Stimulated activated naive CD8-positive, alpha-beta T cell treated with anti-CD3 and anti-CD28 coated beads, Interleukin-15, Interleukin-2, amounts not matched to agents 100 ng/mL and 50 ng/mL, for 24 hours (primary cell): ENCODE data around the gene STIMATE.

Experiments used
- H3K27ac Mint-ChIP-seq: one replicate; pipeline ENCODE4 v1.8.0; 2021; ENCODE audit warnings: mild to moderate bottlenecking, mixed read lengths
- H3K27me3 Mint-ChIP-seq: one replicate; pipeline ENCODE4 v1.8.0; 2021; ENCODE audit warnings: mixed read lengths
- H3K36me3 Mint-ChIP-seq: one replicate; pipeline ENCODE4 v1.8.0; 2021; ENCODE audit warnings: low read depth, mixed read lengths
- H3K4me1 Mint-ChIP-seq: one replicate; pipeline ENCODE4 v1.8.0; 2021; ENCODE audit warnings: low read depth, mixed read lengths
- H3K4me3 Mint-ChIP-seq: one replicate; pipeline ENCODE4 v1.8.0; 2021; ENCODE audit warnings: mild to moderate bottlenecking, mixed read lengths
- H3K9me3 Mint-ChIP-seq: one replicate; pipeline ENCODE4 v1.8.0; 2021; ENCODE audit warnings: mixed read lengths

Gene STIMATE

DNA sequence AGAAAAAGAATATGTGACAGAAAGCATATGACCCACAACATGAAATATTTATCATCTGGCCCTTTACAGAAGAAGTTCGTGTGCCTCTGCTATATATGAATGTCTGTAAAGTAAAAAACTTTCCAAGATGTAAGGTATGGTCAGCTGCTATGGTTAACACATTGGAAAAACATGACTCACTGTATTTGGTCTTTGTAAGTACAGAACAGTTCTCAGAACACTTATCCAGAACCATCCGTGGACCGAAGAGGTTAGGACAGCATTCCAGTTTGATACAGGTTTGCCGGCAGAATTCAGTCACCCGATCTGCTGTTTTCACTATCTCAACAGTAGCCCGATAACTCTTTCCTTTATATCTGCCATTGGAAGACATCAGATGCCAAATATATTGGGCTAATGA is 13.5 kb upstream of the STIMATE start:
- no peaks in the 10 kb centered on the region for H3K27me3 Mint-ChIP-seq
- H3K36me3 Mint-ChIP-seq: peaks cover 33% of the 10 kb centered on the region
- H3K4me1 Mint-ChIP-seq: peaks cover 6% of the 10 kb centered on the region
- peak overlapping the region; percentile 5 for H3K27ac Mint-ChIP-seq
- no peaks in the 10 kb centered on the region for H3K9me3 Mint-ChIP-seq
- H3K4me3 Mint-ChIP-seq: no peak overlapping the region

DNA sequence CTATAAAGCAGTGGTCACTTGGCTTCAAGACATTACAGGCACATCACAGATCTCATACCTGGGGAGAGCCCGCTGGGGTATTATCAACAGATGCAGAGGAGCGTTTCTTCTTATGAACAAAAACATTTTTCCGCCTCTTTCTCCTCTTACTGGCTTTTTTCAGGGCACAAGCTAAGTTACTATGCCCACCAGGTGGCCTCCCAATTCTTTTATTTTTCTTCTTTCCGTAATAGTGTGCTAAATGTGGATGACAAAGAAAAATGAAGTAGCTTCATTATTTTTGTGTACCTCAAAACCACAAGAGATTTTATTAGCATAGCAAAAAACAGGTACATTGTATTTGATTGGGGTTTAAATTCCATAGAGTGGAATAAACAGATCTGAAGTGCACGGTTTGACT is 10.1 kb upstream of the STIMATE start:
- Mint-ChIP-seq H3K4me1 (no peaks in the 10 kb centered on the region), H3K27ac (no peak overlapping the region), H3K27me3 (no peaks in the 10 kb centered on the region), H3K9me3 (no peaks in the 10 kb centered on the region), H3K36me3 (peaks cover 46% of the 10 kb centered on the region), H3K4me3 (no peak overlapping the region)

DNA sequence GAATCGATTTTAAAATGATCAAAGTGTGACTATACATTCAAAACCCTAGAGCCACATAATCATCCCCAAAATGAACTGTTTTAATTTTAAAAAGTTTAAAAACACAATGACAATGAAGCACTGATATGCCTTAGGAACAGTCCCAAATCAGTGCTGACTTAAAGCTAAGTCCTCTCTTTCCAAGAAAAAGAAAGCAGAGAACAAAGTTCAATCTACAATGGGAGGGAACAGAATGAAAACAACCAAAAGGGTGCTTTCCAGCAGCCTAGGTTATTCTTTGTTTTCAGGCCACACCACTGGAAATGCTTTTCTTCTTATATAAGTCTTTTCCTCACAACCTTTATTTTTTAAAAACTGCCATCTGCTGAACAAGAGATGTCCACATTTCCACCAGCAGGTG is 7.2 kb upstream of the STIMATE start:
- no peaks in the 10 kb centered on the region for H3K27me3 Mint-ChIP-seq
- H3K36me3 Mint-ChIP-seq: peaks cover 35% of the 10 kb centered on the region
- no peak overlapping the region for H3K4me3 Mint-ChIP-seq
- H3K4me1 Mint-ChIP-seq: no peaks in the 10 kb centered on the region
- H3K9me3 Mint-ChIP-seq: no peaks in the 10 kb centered on the region
- H3K27ac Mint-ChIP-seq: no peak overlapping the region

DNA sequence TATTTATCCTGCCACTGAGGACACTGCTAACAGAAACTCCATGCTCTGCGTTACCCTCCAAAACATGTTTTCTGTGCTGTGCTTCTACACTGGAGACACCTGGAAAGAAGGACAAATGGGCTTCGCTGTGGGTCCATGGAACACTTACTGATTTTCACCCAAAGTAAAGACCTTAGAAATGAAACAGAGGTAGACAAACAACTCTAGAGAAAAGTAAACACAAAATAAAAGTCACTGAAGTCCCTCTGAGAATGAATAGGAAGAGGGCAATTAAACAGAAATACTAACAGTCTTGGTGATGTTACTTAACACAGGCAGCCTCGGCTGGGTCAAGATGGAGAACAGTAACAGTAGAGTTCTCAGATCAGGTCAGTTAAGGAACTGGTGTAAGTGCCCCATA is 6.7 kb upstream of the STIMATE start:
- Mint-ChIP-seq H3K27me3 (no peaks in the 10 kb centered on the region), H3K36me3 (peaks cover 35% of the 10 kb centered on the region), H3K4me3 (no peak overlapping the region), H3K4me1 (no peaks in the 10 kb centered on the region), H3K27ac (no peak overlapping the region), H3K9me3 (no peaks in the 10 kb centered on the region)

- Mint-ChIP-seq H3K4me3 (peak overlapping the region; percentile 99), H3K27ac (peak overlapping the region; percentile 94), H3K36me3 (peaks cover 17% of the 10 kb centered on the region), H3K27me3 (no peaks in the 10 kb centered on the region), H3K4me1 (peaks cover 57% of the 10 kb centered on the region), H3K9me3 (no peaks in the 10 kb centered on the region)
Measured at GRCh38 chr3:52896613-52897012, 735 bp downstream of the STIMATE start.

DNA sequence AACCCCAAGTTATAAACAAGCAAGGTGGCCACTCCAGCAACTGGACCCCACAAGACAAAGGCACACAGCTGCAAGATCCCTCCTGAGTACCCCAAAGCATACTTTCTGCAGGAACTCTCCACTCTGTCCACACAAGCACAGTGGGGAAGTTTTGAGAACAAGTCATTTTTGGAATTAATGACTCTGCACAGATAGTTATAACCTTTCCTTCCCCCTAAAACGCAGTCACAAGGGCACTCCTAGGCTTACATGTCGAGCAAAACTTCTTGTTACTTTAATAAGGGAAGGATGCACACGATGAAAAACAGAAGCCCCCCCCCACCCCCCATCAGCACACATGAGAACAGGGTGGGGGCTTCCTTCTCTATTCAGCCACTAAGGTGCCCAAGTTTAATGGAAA is 1.2 kb downstream of the STIMATE start:
- Mint-ChIP-seq H3K27ac (peak overlapping the region; percentile 10), H3K27me3 (no peaks in the 10 kb centered on the region), H3K4me3 (peak overlapping the region; percentile 99), H3K9me3 (no peaks in the 10 kb centered on the region), H3K4me1 (peaks cover 62% of the 10 kb centered on the region), H3K36me3 (peaks cover 17% of the 10 kb centered on the region)

DNA sequence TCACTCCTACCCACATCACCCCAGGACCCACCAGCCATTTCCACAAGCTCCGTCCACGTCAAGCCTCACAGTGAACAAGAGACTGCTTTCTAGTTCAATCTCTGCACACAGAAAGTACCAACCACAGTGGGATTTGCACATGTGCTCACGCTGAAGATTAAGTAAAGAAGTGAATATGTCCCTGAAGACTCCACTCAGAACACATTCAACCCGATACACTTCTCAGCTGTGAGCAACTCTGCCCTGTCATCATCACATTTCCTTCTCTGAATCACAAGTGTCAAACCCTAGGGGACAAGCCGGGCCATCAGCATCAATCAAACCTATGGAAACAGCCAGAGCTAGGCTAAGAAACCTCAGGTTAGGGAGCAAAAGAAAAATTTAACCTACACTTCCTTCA is 1.9 kb downstream of the STIMATE start:
- Mint-ChIP-seq H3K9me3 (no peaks in the 10 kb centered on the region), H3K4me1 (peaks cover 69% of the 10 kb centered on the region), H3K27ac (peak overlapping the region; percentile 12), H3K36me3 (peaks cover 17% of the 10 kb centered on the region), H3K27me3 (no peaks in the 10 kb centered on the region), H3K4me3 (peak overlapping the region; percentile 99)

- no peaks in the 10 kb centered on the region for H3K9me3 Mint-ChIP-seq
- peak overlapping the region; percentile 12 for H3K27ac Mint-ChIP-seq
- peaks cover 76% of the 10 kb centered on the region for H3K4me1 Mint-ChIP-seq
- H3K27me3 Mint-ChIP-seq: no peaks in the 10 kb centered on the region
- H3K36me3 Mint-ChIP-seq: peaks cover 22% of the 10 kb centered on the region
- peak overlapping the region; percentile 99 for H3K4me3 Mint-ChIP-seq
Measured at GRCh38 chr3:52894756-52895155, 2.6 kb downstream of the STIMATE start.

DNA sequence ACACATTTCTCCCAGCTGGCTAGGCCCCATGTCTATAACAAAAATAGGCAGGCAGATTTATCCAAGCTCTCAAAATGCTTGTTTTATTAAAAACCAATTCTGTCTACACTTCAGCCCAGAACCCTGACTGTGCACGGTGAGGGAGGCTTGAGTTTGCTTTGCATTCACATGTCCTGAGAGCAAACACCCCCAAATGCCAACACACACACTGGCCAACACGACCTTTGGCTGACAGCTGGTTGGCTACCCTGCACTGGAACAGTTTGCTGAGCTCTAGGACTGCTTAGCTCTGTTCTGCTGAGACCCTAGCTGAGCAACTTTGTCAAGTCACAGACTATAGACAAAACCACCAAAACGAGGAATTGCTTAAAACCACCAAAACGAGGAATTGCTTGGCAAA is 3.6 kb downstream of the STIMATE start:
- Mint-ChIP-seq H3K36me3 (peaks cover 22% of the 10 kb centered on the region), H3K4me1 (peaks cover 80% of the 10 kb centered on the region), H3K27ac (peak overlapping the region; percentile 85), H3K27me3 (no peaks in the 10 kb centered on the region), H3K4me3 (peak overlapping the region; percentile 58), H3K9me3 (no peaks in the 10 kb centered on the region)

GRCh38 chr3:52892625-52893311 is 4.6 kb downstream of the STIMATE start:
- no peaks in the 10 kb centered on the region for H3K9me3 Mint-ChIP-seq
- peaks cover 22% of the 10 kb centered on the region for H3K36me3 Mint-ChIP-seq
- H3K27ac Mint-ChIP-seq: peak overlapping the region; percentile 85
- H3K4me1 Mint-ChIP-seq: peaks cover 75% of the 10 kb centered on the region
- H3K27me3 Mint-ChIP-seq: no peaks in the 10 kb centered on the region
- H3K4me3 Mint-ChIP-seq: peak overlapping the region; percentile 58

DNA sequence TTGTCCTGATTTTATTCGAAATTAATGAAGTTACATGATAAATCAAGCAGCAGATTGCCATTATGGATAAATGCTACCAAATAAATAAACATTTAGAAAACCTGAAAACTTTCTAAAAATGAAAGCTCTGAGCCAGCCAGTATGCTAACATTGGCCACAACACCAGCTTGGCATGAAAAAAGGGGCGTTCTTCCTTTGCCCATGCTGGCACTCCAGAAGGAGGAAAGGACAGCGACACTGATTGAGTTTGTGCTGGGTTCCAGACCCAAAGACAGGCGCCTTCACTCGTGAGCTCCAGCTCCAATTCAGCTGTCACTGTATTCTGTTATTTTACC is 5.1 kb downstream of the STIMATE start:
- Mint-ChIP-seq H3K9me3 (no peaks in the 10 kb centered on the region), H3K4me1 (peaks cover 75% of the 10 kb centered on the region), H3K4me3 (peak overlapping the region; percentile 58), H3K27ac (peak overlapping the region; percentile 85), H3K36me3 (peaks cover 22% of the 10 kb centered on the region), H3K27me3 (no peaks in the 10 kb centered on the region)

DNA sequence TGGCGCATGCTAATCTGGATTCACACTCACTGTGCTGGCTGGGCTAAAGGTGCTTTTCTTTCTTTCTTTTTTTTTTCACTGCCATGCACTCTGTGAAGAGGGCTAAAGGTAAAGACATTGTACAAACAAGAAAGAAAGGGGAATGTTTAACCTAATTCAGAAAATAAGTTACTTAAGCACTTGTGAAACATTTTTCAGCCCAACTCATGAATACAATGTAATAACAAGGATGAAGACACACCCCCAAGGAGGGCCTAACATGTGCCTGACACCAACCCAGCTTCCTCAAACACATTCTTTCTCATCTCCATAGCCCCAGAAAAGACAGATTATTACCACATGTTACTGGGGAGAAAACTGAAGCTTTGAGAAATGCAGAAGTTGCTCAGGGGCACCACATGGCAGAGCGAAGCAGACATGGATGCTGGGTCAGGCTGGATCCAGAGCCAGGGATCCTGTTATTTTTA is 5.7 kb downstream of the STIMATE start:
- Mint-ChIP-seq H3K27me3 (no peaks in the 10 kb centered on the region), H3K4me3 (peak overlapping the region; percentile 42), H3K9me3 (no peaks in the 10 kb centered on the region), H3K27ac (peak overlapping the region; percentile 85), H3K4me1 (peaks cover 73% of the 10 kb centered on the region), H3K36me3 (peaks cover 25% of the 10 kb centered on the region)

- peaks cover 68% of the 10 kb centered on the region for H3K4me1 Mint-ChIP-seq
- peak overlapping the region; percentile 42 for H3K4me3 Mint-ChIP-seq
Measured at GRCh38 chr3:52891164-52891563, 6.2 kb downstream of the STIMATE start.

GRCh38 chr3:52890735-52891134 is 6.6 kb downstream of the STIMATE start:
- H3K9me3 Mint-ChIP-seq: no peaks in the 10 kb centered on the region
- peaks cover 64% of the 10 kb centered on the region for H3K4me1 Mint-ChIP-seq
- H3K27me3 Mint-ChIP-seq: no peaks in the 10 kb centered on the region
- H3K4me3 Mint-ChIP-seq: peak overlapping the region; percentile 47
- H3K27ac Mint-ChIP-seq: peak overlapping the region; percentile 85
- peaks cover 31% of the 10 kb centered on the region for H3K36me3 Mint-ChIP-seq

More at GRCh38 chr3:52891164-52891563, 6.2 kb downstream of the STIMATE start:
- peaks cover 29% of the 10 kb centered on the region for H3K36me3 Mint-ChIP-seq
- H3K27me3 Mint-ChIP-seq: no peaks in the 10 kb centered on the region
- peak overlapping the region; percentile 85 for H3K27ac Mint-ChIP-seq
- H3K9me3 Mint-ChIP-seq: no peaks in the 10 kb centered on the region

GRCh38 chr3:52889901-52890300 is 7.4 kb downstream of the STIMATE start:
- H3K4me1 Mint-ChIP-seq: peaks cover 55% of the 10 kb centered on the region
- peaks cover 35% of the 10 kb centered on the region for H3K36me3 Mint-ChIP-seq

GRCh38 chr3:52887166-52887565 is 10.2 kb downstream of the STIMATE start:
- H3K4me1 Mint-ChIP-seq: peaks cover 28% of the 10 kb centered on the region
- H3K27me3 Mint-ChIP-seq: no peaks in the 10 kb centered on the region
- H3K36me3 Mint-ChIP-seq: peaks cover 23% of the 10 kb centered on the region
- peaks cover 8% of the 10 kb centered on the region for H3K9me3 Mint-ChIP-seq
- H3K4me3 Mint-ChIP-seq: no peak overlapping the region
- H3K27ac Mint-ChIP-seq: no peak overlapping the region

More at GRCh38 chr3:52889901-52890300, 7.4 kb downstream of the STIMATE start:
- peaks cover 4% of the 10 kb centered on the region for H3K9me3 Mint-ChIP-seq
- H3K27ac Mint-ChIP-seq: no peak overlapping the region
- no peaks in the 10 kb centered on the region for H3K27me3 Mint-ChIP-seq
- no peak overlapping the region for H3K4me3 Mint-ChIP-seq
